Neuronal stem cell (in vitro differentiated cells): ENCODE measurements around the gene ADIG.

Experiments
- DNase-seq: peaks from one replicate; pipeline ENCODE4 v3.0.0-alpha.2; 2013; ENCODE audit warnings: low spot score
- H2AFZ ChIP-seq: one replicate; pipeline ENCODE4 v1.6.1; 2013; ENCODE audit warnings: mild to moderate bottlenecking, low read length, inconsistent platforms
- H2AK5ac ChIP-seq: 2 replicates; pipeline ENCODE4 v1.6.1; 2013; ENCODE audit warnings: low read depth, mild to moderate bottlenecking, inconsistent platforms, low read length, moderate library complexity, mixed read lengths
- H2BK120ac ChIP-seq: 2 replicates; pipeline ENCODE4 v1.6.1; 2013; ENCODE audit warnings: low read depth, mild to moderate bottlenecking, inconsistent platforms, low read length, moderate library complexity, mixed read lengths
- H2BK12ac ChIP-seq: one replicate; pipeline ENCODE4 v1.6.1; 2013; ENCODE audit warnings: low read length, inconsistent platforms
- H2BK15ac ChIP-seq: 2 replicates; pipeline ENCODE4 v1.6.1; 2013; ENCODE audit warnings: mild to moderate bottlenecking, low read length, inconsistent platforms, mixed read lengths
- H2BK5ac ChIP-seq: one replicate; pipeline ENCODE4 v1.6.1; 2013; ENCODE audit warnings: inconsistent platforms, mild to moderate bottlenecking, low read length, moderate library complexity
- H3K14ac ChIP-seq: one replicate; pipeline ENCODE4 v1.6.1; 2013; ENCODE audit warnings: low read length, inconsistent platforms
- H3K18ac ChIP-seq: 2 replicates; pipeline ENCODE4 v1.6.1; 2013; ENCODE audit warnings: low read length, inconsistent platforms
- H3K23ac ChIP-seq: 2 replicates; pipeline ENCODE4 v1.6.1; 2013; ENCODE audit warnings: low read depth, mild to moderate bottlenecking, mixed read lengths, low read length, inconsistent platforms; ENCODE audit not compliant: poor library complexity
- H3K27ac ChIP-seq: replicated peaks from 3 replicates; pipeline ENCODE4 v1.5.1; 2013; ENCODE audit warnings: low read length, inconsistent platforms
- H3K27me3 ChIP-seq, 3 experiments: 2 replicates each; pipeline ENCODE4 v1.6.1; 2013; ENCODE audit warnings: low read length in 3 of 3, mild to moderate bottlenecking in 2 of 3, inconsistent platforms in 1 of 3, low read depth in 1 of 3, mixed read lengths in 1 of 3, moderate library complexity in 1 of 3; ENCODE audit not compliant: control insufficient read depth in 3 of 3, insufficient read depth in 3 of 3
- H3K36me3 ChIP-seq, 2 donors: replicated peaks in 1 of 2; 2 replicates each; pipeline ENCODE4 v1.6.1; 2013; ENCODE audit warnings: low read length in 2 of 2; ENCODE audit not compliant: control insufficient read depth in 2 of 2, insufficient read depth in 2 of 2
- H3K4ac ChIP-seq: 2 replicates; pipeline ENCODE4 v1.6.1; 2013; ENCODE audit warnings: inconsistent platforms, mild to moderate bottlenecking, low read length, moderate library complexity
- H3K4me1 ChIP-seq, 2 donors: 1 replicate in 1 of 2; 2 replicates in 1 of 2; pipeline ENCODE4 v1.6.1; 2013; ENCODE audit warnings: low read length in 2 of 2, low read depth in 1 of 2; ENCODE audit not compliant: control insufficient read depth in 2 of 2, insufficient read depth in 1 of 2
- H3K4me2 ChIP-seq: one replicate; pipeline ENCODE4 v1.6.1; 2013; ENCODE audit warnings: mild to moderate bottlenecking, low read length, inconsistent platforms; ENCODE audit not compliant: insufficient read depth, poor library complexity, severe bottlenecking
- H3K4me3 ChIP-seq, 2 donors: 2 replicates each; pipeline ENCODE4 v1.5.1; 2013; ENCODE audit warnings: low read length in 2 of 2, mild to moderate bottlenecking in 2 of 2, inconsistent platforms in 1 of 2, moderate library complexity in 1 of 2
- H3K79me1 ChIP-seq: one replicate; pipeline ENCODE4 v1.6.1; 2013; ENCODE audit warnings: low read depth, mild to moderate bottlenecking, inconsistent platforms, low read length, moderate library complexity
- H3K9ac ChIP-seq: one replicate; pipeline ENCODE4 v1.6.1; 2013; ENCODE audit warnings: mild to moderate bottlenecking, low read depth, low read length, inconsistent platforms; ENCODE audit not compliant: poor library complexity
- H3K9me3 ChIP-seq, 2 donors: replicated peaks in 1 of 2; 2 replicates each; pipeline versions ENCODE3 to v1.6.1; 2013; ENCODE audit warnings: low read length in 2 of 2, mild to moderate bottlenecking in 2 of 2, inconsistent platforms in 1 of 2, low read depth in 1 of 2, mixed read lengths in 1 of 2, moderate library complexity in 1 of 2; ENCODE audit not compliant: control insufficient read depth in 2 of 2, insufficient read depth in 1 of 2
- H4K8ac ChIP-seq: one replicate; pipeline ENCODE4 v1.6.1; 2013; ENCODE audit warnings: low read depth, mild to moderate bottlenecking, inconsistent platforms, low read length, moderate library complexity
- H4K91ac ChIP-seq: one replicate; pipeline ENCODE4 v1.6.1; 2013; ENCODE audit warnings: low read length, low read depth, mild to moderate bottlenecking, inconsistent platforms; ENCODE audit not compliant: poor library complexity
- WGBS, 2 donors: extraction: QIAGEN DNeasy Blood & Tissue Kit; methylation state at CpG; one replicate each; pipeline ENCODE4 v1.1.7; 2013; ENCODE audit warnings: missing lambda C conversion rate in 2 of 2, mixed read lengths in 1 of 2; ENCODE audit not compliant: insufficient read length in 2 of 2, insufficient replicate concordance in 1 of 2; ENCODE audit errors: extremely low coverage in 2 of 2; 5-methylcytosine and 5-hydroxymethylcytosine counted together

The ADIG gene

DNA sequence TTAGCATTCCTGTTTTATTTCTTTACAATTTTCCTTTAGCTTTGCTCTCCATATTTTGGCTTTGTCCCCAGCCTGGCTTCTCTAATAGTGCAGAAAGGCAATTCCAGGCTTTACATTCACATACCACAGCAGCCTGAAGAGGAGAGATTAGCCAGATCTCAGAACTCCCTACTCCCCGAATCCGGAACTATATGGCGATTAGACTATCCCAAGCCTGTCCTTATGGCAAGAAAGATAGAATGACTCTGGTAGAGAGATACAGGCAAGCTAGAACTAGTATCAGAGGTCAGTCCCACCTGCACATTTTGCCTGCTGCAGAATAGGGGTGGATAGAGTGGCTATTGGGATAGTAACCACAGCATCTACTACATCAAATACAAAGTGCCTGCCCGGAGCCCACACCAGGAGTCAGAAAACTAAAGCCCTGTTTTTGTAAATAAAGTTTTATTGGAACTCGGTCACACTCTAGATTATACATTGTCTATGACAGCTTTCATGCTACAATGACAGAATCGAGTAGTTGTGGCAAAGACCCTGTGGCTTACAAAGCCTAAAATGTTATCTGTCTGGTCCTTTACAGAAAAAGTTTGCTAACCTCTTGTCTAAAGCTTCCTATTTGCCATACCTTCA, 17.1 kb upstream of the ADIG start:
- H2BK15ac ChIP-seq = no peak overlapping the region
- no peak overlapping the region for H4K8ac ChIP-seq
- H3K4me3 ChIP-seq = no peak overlapping the region
- no peaks in the 10 kb centered on the region for H3K79me1 ChIP-seq
- H3K4me2 ChIP-seq = no peak overlapping the region
- no peaks in the 10 kb centered on the region for H3K9me3 ChIP-seq
- H2AFZ ChIP-seq = no peak overlapping the region
- no peak overlapping the region for H2BK12ac ChIP-seq
- H3K27ac ChIP-seq = no peak overlapping the region
- no peak overlapping the region for H3K18ac ChIP-seq
- H3K27me3 ChIP-seq = no peaks in the 10 kb centered on the region
- no peak overlapping the region for H4K91ac ChIP-seq
- H2BK5ac ChIP-seq = no peak overlapping the region
- no CpG with 5 or more reads among the region's 6 CpGs for WGBS, 2 donors
- H3K14ac ChIP-seq = no peak overlapping the region
- H3K4me1 ChIP-seq = no peaks in the 10 kb centered on the region
- H2BK120ac ChIP-seq = no peak overlapping the region
- H3K36me3 ChIP-seq = peaks cover 2 to 96% of the 10 kb centered on the region in 2 donors
- no peak overlapping the region for H3K4ac ChIP-seq
- no peak overlapping the region for H3K9ac ChIP-seq
- no peak for DNase-seq
- H2AK5ac ChIP-seq = no peak overlapping the region
- H3K23ac ChIP-seq = no peak overlapping the region

DNA sequence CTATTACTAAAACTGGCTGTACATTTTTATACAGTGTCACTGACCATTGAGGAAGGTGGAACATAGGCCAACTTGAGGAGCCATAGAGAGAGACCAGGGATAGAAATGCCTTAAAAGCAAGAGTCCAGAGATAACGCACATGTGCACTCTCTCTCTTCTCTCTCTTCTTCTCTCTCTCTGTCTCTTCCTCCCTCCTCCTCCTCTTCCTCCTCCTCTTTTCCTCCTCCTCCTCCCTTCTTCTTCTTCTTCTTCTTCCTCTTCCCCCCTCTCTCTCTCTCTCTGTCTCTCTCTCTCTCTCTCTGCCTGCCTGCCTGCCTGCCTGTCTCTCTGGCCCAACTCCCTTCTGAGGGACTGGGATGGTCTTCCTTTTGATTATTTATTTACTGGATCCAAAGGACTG, 16.3 kb upstream of the ADIG start:
- no CpG with 5 or more reads among the region's 1 CpG for WGBS, 2 donors
- DNase-seq = no peak
- H4K91ac ChIP-seq = no peak overlapping the region
- no peaks in the 10 kb centered on the region for H3K79me1 ChIP-seq
- no peak overlapping the region for H3K9ac ChIP-seq
- H2BK15ac ChIP-seq = no peak overlapping the region
- H3K36me3 ChIP-seq = peaks cover 2 to 96% of the 10 kb centered on the region in 2 donors
- H3K9me3 ChIP-seq = no peaks in the 10 kb centered on the region
- no peak overlapping the region for H3K4me3 ChIP-seq
- no peak overlapping the region for H2BK120ac ChIP-seq
- H3K18ac ChIP-seq = no peak overlapping the region
- H2AK5ac ChIP-seq = no peak overlapping the region
- no peak overlapping the region for H2BK12ac ChIP-seq
- H3K27ac ChIP-seq = no peak overlapping the region
- no peak overlapping the region for H2BK5ac ChIP-seq
- H3K4me1 ChIP-seq = no peaks in the 10 kb centered on the region
- no peak overlapping the region for H2AFZ ChIP-seq
- H4K8ac ChIP-seq = no peak overlapping the region
- H3K4ac ChIP-seq = no peak overlapping the region
- no peaks in the 10 kb centered on the region for H3K27me3 ChIP-seq
- H3K23ac ChIP-seq = no peak overlapping the region
- H3K4me2 ChIP-seq = no peak overlapping the region
- no peak overlapping the region for H3K14ac ChIP-seq

DNA sequence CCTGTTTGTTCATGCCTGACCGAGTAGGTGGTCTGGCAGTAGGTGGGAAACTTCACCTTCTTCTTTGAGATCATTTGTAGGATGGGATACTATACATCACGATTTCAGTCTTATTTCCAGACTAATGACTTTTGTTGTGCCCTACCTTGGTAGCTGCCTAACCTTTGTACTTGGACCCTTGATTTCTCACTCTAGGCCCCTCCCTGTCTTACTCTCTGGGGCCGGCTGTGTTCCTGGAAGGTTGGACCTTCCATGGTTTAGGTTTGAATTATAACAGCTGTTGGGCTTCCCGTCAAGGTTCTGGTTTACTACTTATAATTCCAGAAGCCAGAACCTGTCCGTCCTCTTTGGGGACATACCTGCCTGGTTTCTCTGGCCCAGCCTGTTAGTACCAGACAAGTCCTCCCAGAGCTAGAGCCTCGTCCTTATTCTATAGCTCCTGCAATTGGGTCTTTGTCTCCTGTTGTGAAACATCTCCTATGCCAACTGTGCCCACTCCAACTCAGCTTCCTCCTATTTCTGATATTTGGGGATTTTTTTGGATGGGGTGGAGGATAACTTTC, 14.9 kb upstream of the ADIG start:
- Histone ChIP-seq H3K14ac (no peak overlapping the region), H3K9me3 (no peaks in the 10 kb centered on the region), H3K23ac (no peak overlapping the region), H3K9ac (no peak overlapping the region), H3K4me3 (no peak overlapping the region), H3K4me2 (no peak overlapping the region), H3K4ac (no peak overlapping the region), H2BK120ac (no peak overlapping the region), H3K27me3 (no peaks in the 10 kb centered on the region), H3K79me1 (no peaks in the 10 kb centered on the region), H2AFZ (no peak overlapping the region), H3K18ac (no peak overlapping the region), H3K36me3 (peaks cover 4 to 98% of the 10 kb centered on the region in 2 donors), H2AK5ac (no peak overlapping the region), H2BK12ac (no peak overlapping the region), H3K27ac (no peak overlapping the region), H2BK15ac (no peak overlapping the region), H2BK5ac (no peak overlapping the region), H4K8ac (no peak overlapping the region), H3K4me1 (no peaks in the 10 kb centered on the region), H4K91ac (no peak overlapping the region)
- DNase-seq = no peak
- no CpG with 5 or more reads among the region's 6 CpGs for WGBS, 2 donors

DNA sequence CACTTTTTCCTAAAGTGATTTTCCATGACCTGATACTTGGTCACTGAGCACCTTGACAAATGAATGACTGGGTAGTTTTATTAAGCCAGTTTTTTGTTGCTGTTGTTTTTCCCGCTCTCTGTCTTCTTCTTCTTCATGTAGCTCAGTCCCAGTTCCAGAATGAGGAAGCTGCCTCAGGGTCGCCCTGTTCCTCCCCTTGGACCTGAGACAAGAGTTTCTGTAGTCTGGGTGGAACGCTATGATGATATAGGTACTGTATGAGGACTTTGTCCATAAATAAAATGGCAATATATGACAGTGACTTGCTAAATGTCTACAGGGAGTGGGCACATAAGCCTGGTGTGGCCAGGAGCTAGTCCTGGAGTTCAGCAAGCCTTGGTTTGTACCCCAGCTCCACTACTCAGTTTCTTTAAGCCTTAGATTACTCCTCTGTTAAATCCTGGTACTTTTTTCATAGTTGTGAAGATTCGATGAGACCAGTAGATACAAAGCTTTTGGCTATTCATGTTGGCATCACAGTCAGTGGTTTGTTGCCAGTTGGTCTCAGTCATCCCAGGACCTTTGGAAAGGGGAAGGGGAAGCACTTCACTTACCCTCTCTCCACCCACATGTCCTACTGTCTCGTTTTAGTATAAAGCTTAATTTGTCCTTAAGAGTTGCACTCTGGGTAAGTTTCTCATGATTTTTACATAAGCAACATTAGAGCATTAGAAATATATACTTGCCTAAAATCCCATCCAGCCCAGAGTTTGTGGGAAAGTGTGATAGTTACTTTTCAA, 11.1 kb upstream of the ADIG start:
- Histone ChIP-seq H2AFZ (no peak overlapping the region), H3K4me1 (no peaks in the 10 kb centered on the region), H3K18ac (no peak overlapping the region), H3K4ac (no peak overlapping the region), H3K4me3 (no peak overlapping the region), H3K23ac (no peak overlapping the region), H3K9me3 (no peaks in the 10 kb centered on the region), H3K27ac (no peak overlapping the region), H3K4me2 (no peak overlapping the region), H4K8ac (no peak overlapping the region), H2AK5ac (no peak overlapping the region), H2BK120ac (no peak overlapping the region), H3K79me1 (no peaks in the 10 kb centered on the region), H3K14ac (no peak overlapping the region), H2BK15ac (no peak overlapping the region), H4K91ac (no peak overlapping the region), H3K9ac (peak overlapping the region; percentile 50), H2BK5ac (no peak overlapping the region), H3K27me3 (no peaks in the 10 kb centered on the region), H3K36me3 (peaks cover 5 to 95% of the 10 kb centered on the region in 2 donors), H2BK12ac (no peak overlapping the region)
- no peak for DNase-seq
- no CpG with 5 or more reads among the region's 5 CpGs for WGBS, 2 donors
